K562 (cell line): ENCODE measurements around the gene COL11A2. TPM values are rescaled to one million over a fixed set of nuclear protein-coding genes. Genes with fewer than 3 reads are reported as not detected.

Source experiments
- C11orf30 ChIP-seq: fragments of 450-650 bp; IDR thresholded peaks from 2 replicates; pipeline ENCODE4 v1.6.1; 2016; ENCODE audit warnings: low read depth, mild to moderate bottlenecking
- GABPB2 ChIP-seq: fragments of 250-450 bp; sonication (Bioruptor Pico); conservative IDR thresholded peaks from 2 replicates; pipeline ENCODE4 v1.5.1; 2021; ENCODE audit warnings: mild to moderate bottlenecking
- HNRNPUL1 ChIP-seq: fragments of 200-400 bp; formaldehyde crosslinking; IDR thresholded peaks from 2 replicates; pipeline ENCODE4 v1.6.1; 2017; ENCODE audit warnings: low read length
- KLF1 ChIP-seq: fragments of 450-650 bp; IDR thresholded peaks from 2 replicates; pipeline ENCODE4 v1.6.1; 2016; ENCODE audit warnings: missing genetic modification characterization, missing compliant biosample characterization
- L3MBTL2 ChIP-seq: fragments of 450-650 bp; IDR thresholded peaks from 2 replicates; pipeline ENCODE4 v1.6.1; 2016; ENCODE audit warnings: mild to moderate bottlenecking, moderate library complexity
- LARP7 ChIP-seq: fragments of 450-650 bp; IDR thresholded peaks from 2 replicates; pipeline ENCODE4 v1.6.1; 2016
- MAX ChIP-seq: sonication (generic); formaldehyde crosslinking; IDR thresholded peaks from 2 replicates; pipeline ENCODE4 v1.9.0; 2022; ENCODE audit warnings: mild to moderate bottlenecking, missing genetic modification reagents
- MTA3 ChIP-seq: fragments of 450-650 bp; formaldehyde crosslinking; IDR thresholded peaks from 2 replicates; pipeline ENCODE4 v1.6.1; 2017; ENCODE audit warnings: mild to moderate bottlenecking, borderline replicate concordance
- NFYB ChIP-seq: IDR thresholded peaks from 2 replicates; pipeline ENCODE4 v1.6.1; 2011; ENCODE audit warnings: mild to moderate bottlenecking, moderate library complexity; ENCODE audit not compliant: insufficient read length; ENCODE audit errors: extremely low read depth
- RBBP5 ChIP-seq: fragments of 200-600 bp; sonication (generic); IDR thresholded peaks from 2 replicates; pipeline ENCODE4 v1.6.1; 2012; ENCODE audit warnings: borderline replicate concordance, mild to moderate bottlenecking, low read length, control low read depth, inconsistent platforms; ENCODE audit not compliant: insufficient read depth, poor library complexity, severe bottlenecking
- RBM22 ChIP-seq: fragments of 200-400 bp; formaldehyde crosslinking; IDR thresholded peaks from 2 replicates; pipeline ENCODE4 v1.6.1; 2018; ENCODE audit warnings: low read length, low read depth; ENCODE audit not compliant: poor library complexity, severe bottlenecking
- RBM25 ChIP-seq: fragments of 200-400 bp; formaldehyde crosslinking; IDR thresholded peaks from 2 replicates; pipeline ENCODE4 v1.6.1; 2018; ENCODE audit warnings: low read length, low read depth, moderate library complexity; ENCODE audit not compliant: severe bottlenecking
- RCOR1 ChIP-seq, 2 experiments: IDR thresholded peaks; 2 replicates each; pipeline ENCODE4 v1.6.1; 2012; ENCODE audit warnings: low read depth in 2 of 2, low read length in 2 of 2, borderline replicate concordance in 1 of 2, improper control_type of control experiment in 1 of 2
- SPI1 ChIP-seq: IDR thresholded peaks from 2 replicates; pipeline ENCODE4 v1.6.1; 2011; ENCODE audit warnings: low read depth, low read length, control low read depth, borderline replicate concordance
- TEAD4 ChIP-seq, 2 experiments: sonication (generic) in 1 of 2; formaldehyde crosslinking in 1 of 2; IDR thresholded peaks; 2 replicates each; pipeline versions ENCODE4 v1.6.1 to v1.8.0; 2012 to 2022; ENCODE audit warnings: borderline replicate concordance in 1 of 2, inconsistent platforms in 1 of 2, low read length in 1 of 2, mild to moderate bottlenecking in 1 of 2, missing genetic modification reagents in 1 of 2
- ZFX ChIP-seq: sonication (generic); formaldehyde crosslinking; IDR thresholded peaks from 2 replicates; pipeline ENCODE4 v1.8.0; 2022; ENCODE audit warnings: mild to moderate bottlenecking, missing genetic modification reagents, moderate library complexity
- ZNF140 ChIP-seq: fragments of 250-450 bp; sonication (Bioruptor Pico); IDR thresholded peaks from 2 replicates; pipeline ENCODE4 v1.8.0; 2021; ENCODE audit warnings: moderate library complexity, mild to moderate bottlenecking, inconsistent platforms
- ZNF23 ChIP-seq: fragments of 250-450 bp; sonication (Bioruptor Pico); IDR thresholded peaks from 2 replicates; pipeline ENCODE4 v1.4.0; 2020; ENCODE audit warnings: mild to moderate bottlenecking
- ZNF384 ChIP-seq: IDR thresholded peaks from 2 replicates; pipeline ENCODE4 v1.6.1; 2012; ENCODE audit warnings: low read depth, low read length, improper control_type of control experiment
- ZNF445 ChIP-seq: fragments of 250-450 bp; sonication (Bioruptor Pico); IDR thresholded peaks from 2 replicates; pipeline ENCODE4 v1.4.0; 2020; ENCODE audit warnings: low read depth, mild to moderate bottlenecking, moderate library complexity
- ZNF695 ChIP-seq: fragments of 450-650 bp; formaldehyde crosslinking; IDR thresholded peaks from 2 replicates; pipeline ENCODE4 v1.4.0; 2020; ENCODE audit warnings: mild to moderate bottlenecking, moderate library complexity
- polyA plus RNA-seq, 8 experiments: library from polyadenylated mRNA; depleted of rRNA in 4 of 8; stranded (reverse) in 5 of 8; unstranded in 3 of 8; fragments of >200 nt; fragmentation: Nextera tagmentation in 2 of 8; fragmentation: Illumina TruSeq in 1 of 8; extraction: Ambion mirVana in 2 of 8; extraction: Trizol in 1 of 8; gene quantifications; 2 replicates each; pipeline versions ENCODE4 v1.2.1 to v1.2.3, GENCODE V29; 2011 to 2014; ENCODE audit warnings: inconsistent platforms in 1 of 8, missing spikeins in 1 of 8
- total RNA-seq, 7 experiments: library from RNA; depleted of rRNA in 6 of 7; stranded (reverse); fragments of >200 nt in 6 of 7; fragmentation: Illumina TruSeq in 2 of 7; extraction: Trizol in 2 of 7; gene quantifications; 2 replicates each; pipeline versions ENCODE4 v1.2.1 to v1.2.3, GENCODE V29; 2011 to 2021; ENCODE audit warnings: low replicate concordance in 1 of 7
- TF ChIP-seq, protein P1 (sequence below): IDR thresholded peaks from 2 replicates; pipeline ENCODE4 v1.6.1; 2011; ENCODE audit warnings: borderline replicate concordance, low read depth, mild to moderate bottlenecking, moderate library complexity, low read length; ENCODE audit not compliant: insufficient read depth, poor library complexity, severe bottlenecking
- TF ChIP-seq, protein P2 (sequence below): fragments of 250-450 bp; sonication (Bioruptor Pico); IDR thresholded peaks from 2 replicates; pipeline ENCODE4 v1.9.0; 2021; ENCODE audit warnings: mild to moderate bottlenecking
- TF ChIP-seq, protein P3 (sequence below): fragments of 250-450 bp; sonication (Bioruptor Pico); IDR thresholded peaks from 2 replicates; pipeline ENCODE4 v1.8.0; 2022; ENCODE audit warnings: moderate library complexity, mild to moderate bottlenecking, inconsistent platforms

The COL11A2 gene
- total and polyA plus RNA-seq, 9 of the 15 experiments (the other 6 are each of a cell fraction or from before 2014, with no cell fraction given) = 0.04 to 0.35 (median 0.09) TPM; not detected in 1

GRCh38 chr6:33204415-33205190 is 12.3 kb upstream of the COL11A2 start, which contains the start of gene HSD17B8 (continued):
- TF ChIP-seq ZNF445 (CRISPR knock-in tag) (no peak), RCOR1 (IDR thresholded peaks at IDR 0.05; ENCODE audit: borderline replicate concordance in 1 of 2, low read depth in 2 of 2, low read length in 2 of 2) (peak in 1 of 2 experiments; percentile 7; a peak in 1 of 4 replicates), MAX (CRISPR knock-in tag) (no peak; the same call in 1 of the 2 replicates), TEAD4 (IDR thresholded peaks at IDR 0.05; ENCODE audit: low read length) (no peak), TEAD4 (CRISPR knock-in tag; IDR thresholded peaks at IDR 0.05; ENCODE audit: borderline replicate concordance) (no peak), ZFX (CRISPR knock-in tag) (peak; percentile 49; the same call in 1 of the 2 replicates), MTA3 (peak; percentile 63; the same call in 1 of the 2 replicates), ZNF140 (no peak), KLF1 (tag) (no peak), RBM22 (peak; percentile 97), LARP7 (peak; percentile 63; the same call in 1 of the 2 replicates), ZNF23 (CRISPR knock-in tag) (0 out of 2 replicates have a peak, but pooled peaks have one; percentile 39), L3MBTL2 (peak; percentile 43; the same call in 1 of the 2 replicates), SPI1 (no peak), C11orf30 (peak; percentile 46), GABPB2 (CRISPR knock-in tag) (0 out of 2 replicates have a peak, but pooled peaks have one; percentile 18), ZNF695 (CRISPR knock-in tag) (0 out of 2 replicates have a peak, but pooled peaks have one; percentile 54), HNRNPUL1 (no peak), ZNF384 (no peak), NFYB (peak; percentile 93), RBM25 (peak; percentile 46), RBBP5 (peak; percentile 76)
- TF ChIP-seq, protein P1, sequence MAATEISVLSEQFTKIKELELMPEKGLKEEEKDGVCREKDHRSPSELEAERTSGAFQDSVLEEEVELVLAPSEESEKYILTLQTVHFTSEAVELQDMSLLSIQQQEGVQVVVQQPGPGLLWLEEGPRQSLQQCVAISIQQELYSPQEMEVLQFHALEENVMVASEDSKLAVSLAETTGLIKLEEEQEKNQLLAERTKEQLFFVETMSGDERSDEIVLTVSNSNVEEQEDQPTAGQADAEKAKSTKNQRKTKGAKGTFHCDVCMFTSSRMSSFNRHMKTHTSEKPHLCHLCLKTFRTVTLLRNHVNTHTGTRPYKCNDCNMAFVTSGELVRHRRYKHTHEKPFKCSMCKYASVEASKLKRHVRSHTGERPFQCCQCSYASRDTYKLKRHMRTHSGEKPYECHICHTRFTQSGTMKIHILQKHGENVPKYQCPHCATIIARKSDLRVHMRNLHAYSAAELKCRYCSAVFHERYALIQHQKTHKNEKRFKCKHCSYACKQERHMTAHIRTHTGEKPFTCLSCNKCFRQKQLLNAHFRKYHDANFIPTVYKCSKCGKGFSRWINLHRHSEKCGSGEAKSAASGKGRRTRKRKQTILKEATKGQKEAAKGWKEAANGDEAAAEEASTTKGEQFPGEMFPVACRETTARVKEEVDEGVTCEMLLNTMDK = peak; percentile 5
- TF ChIP-seq, protein P2, sequence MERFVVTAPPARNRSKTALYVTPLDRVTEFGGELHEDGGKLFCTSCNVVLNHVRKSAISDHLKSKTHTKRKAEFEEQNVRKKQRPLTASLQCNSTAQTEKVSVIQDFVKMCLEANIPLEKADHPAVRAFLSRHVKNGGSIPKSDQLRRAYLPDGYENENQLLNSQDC = 0 out of 2 replicates have a peak, but pooled peaks have one; percentile 56
- TF ChIP-seq, protein P3, sequence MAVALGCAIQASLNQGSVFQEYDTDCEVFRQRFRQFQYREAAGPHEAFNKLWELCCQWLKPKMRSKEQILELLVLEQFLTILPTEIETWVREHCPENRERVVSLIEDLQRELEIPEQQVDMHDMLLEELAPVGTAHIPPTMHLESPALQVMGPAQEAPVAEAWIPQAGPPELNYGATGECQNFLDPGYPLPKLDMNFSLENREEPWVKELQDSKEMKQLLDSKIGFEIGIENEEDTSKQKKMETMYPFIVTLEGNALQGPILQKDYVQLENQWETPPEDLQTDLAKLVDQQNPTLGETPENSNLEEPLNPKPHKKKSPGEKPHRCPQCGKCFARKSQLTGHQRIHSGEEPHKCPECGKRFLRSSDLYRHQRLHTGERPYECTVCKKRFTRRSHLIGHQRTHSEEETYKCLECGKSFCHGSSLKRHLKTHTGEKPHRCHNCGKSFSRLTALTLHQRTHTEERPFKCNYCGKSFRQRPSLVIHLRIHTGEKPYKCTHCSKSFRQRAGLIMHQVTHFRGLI (CRISPR knock-in tag) = no peak
